Stimulated activated CD8-positive, alpha-beta memory T cell treated with anti-CD3 and anti-CD28 coated beads, Interleukin-2, amount 100 ng/mL, for 48 hours (primary cell): ENCODE measurements around the gene NFIB.

Source experiments
- DNase-seq, 2 donors: peaks; one replicate each; pipeline ENCODE4 v3.0.0-alpha.2; 2020; ENCODE audit warnings: low read depth in 2 of 2

The NFIB gene

GRCh38 chr9:14153310-14153720 is 160.6 kb downstream of the NFIB start:
- no peak for DNase-seq

DNA sequence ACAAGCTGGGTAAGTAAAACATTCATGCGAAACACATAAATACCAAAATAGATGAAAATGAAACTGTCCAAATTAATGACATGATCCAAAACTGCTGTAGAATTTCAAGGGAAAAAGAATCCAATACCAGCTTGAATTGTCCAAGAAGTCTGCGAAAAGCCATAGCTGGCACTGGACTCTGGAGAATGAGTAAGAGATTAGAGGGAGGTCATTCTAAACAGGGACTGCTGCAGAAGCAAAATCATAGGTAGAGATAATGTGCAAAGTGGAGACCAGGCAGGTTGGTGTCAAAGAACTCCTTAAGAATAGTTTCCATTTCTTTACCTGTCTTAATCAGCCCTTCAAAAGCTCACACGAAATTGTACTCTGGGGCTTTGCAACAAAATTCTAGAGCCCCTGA is 162.5 kb downstream of the NFIB start:
- DNase-seq = no peak

GRCh38 chr9:14148501-14149103 is 165.3 kb downstream of the NFIB start:
- DNase-seq = no peak

- DNase-seq = no peak
Measured at GRCh38 chr9:14147738-14148137, 166.2 kb downstream of the NFIB start.

DNA sequence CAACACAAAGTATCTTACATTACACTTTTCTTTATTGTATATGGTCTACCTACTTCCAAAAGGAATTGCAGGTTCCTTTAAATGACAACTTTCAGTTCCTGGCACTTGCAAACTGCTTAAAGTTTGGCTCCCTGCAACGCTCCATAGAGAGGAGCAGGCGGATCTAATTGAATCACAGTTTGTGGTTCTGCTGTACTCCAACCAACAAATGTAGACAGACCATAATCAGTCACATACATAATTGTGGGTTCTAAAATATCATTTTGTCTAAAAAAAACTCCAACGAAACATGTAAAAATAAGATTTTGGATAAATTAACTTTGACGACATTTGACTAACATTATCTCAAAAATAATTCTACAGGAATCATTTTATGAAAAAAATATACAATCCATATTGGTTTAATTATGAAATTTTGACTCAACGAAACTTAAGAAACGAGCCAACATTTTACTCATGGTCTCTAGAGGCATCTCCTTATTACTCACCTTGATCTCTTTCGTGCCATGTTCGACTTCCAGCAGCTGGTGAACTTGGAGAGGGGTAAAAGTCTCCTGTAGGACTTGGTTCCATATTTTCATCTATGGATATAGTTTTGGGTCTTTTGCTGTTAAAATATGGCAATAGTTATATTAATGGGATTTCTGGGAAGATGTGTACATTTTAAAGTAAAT is 167.6 kb downstream of the NFIB start:
- DNase-seq = no peak

DNA sequence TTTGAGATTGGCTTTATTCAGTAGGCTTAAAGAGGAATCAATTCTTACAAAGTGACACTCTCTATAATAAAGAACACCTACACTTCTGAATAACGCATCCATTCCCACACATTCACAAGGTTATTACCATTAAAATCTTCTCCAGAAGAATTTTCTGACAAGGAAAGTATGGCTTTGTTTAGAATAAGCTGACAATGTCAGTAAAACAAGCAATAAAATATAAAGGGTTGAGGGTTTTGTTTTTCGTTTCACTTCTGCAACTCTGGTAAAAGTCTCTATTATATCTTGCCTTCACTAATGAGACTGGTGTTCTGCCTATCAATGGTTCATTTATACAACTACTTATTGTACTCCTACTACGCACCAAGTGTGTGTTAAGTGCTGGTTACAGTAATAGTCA is 169.7 kb downstream of the NFIB start:
- no peak for DNase-seq

- no peak for DNase-seq
Measured at GRCh38 chr9:14141699-14142098, 172.2 kb downstream of the NFIB start.

- DNase-seq = no peak
Measured at GRCh38 chr9:14140096-14140697, 173.7 kb downstream of the NFIB start.

- DNase-seq = no peak
Measured at GRCh38 chr9:14139287-14139686, 174.7 kb downstream of the NFIB start.

DNA sequence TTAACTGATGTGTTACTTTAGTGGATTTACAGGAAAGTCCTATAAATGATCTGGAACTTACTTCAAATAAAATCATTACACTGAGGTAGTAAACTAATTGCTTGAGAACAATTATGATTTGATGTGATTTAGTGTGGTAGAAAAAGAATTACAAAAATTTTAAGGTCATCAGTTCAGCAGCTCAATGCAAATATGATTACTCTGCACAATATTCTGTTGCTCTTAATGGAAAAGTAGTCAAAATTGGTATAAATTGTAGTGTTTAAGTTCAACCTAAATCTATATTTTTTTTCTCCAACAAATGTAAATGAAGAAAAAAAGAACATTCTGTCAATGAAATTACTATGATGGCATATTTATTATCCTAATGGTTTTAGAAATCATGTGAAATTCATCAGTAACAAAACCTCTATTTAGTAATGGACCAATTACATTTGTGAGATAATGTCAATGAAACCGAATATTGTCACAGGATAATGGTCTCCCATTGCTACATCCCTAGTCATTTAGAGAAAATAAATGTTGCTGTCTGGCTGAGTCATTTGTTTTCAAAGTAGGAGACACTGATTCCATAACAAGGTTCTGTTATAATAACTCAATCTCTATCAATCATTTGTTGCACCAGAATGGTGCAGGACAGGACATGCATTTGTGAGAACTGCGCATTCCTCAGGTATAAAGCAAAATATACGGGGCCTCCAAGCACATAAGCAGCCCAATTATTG is 177.1 kb downstream of the NFIB start:
- DNase-seq = no peak

DNA sequence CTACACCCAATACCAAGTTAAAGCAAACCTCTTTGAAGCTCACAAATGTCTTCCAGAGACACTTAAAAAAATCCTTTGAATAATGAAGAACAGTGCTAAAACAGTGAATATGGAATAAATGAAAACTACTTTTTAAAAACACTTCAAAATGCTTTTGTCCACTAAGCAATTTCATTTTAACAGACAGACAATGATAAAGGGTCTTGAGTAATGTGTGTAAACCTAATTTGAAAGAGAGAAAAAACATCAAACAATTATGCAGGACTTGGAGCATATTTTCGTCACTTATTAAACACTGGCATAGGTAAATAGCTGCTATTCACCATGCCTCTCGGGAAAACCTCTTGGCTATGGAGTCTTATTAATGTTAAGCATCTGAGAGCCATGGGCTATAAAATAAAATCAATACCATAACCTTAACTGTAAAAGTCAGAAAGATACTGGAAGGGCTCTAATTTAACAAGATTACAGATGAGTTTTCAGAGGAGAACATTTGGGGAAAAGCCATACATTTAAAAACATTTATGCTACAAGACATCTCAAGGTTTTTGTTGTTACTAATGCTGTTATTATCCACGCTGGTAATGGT is 177.8 kb downstream of the NFIB start:
- no peak for DNase-seq

DNA sequence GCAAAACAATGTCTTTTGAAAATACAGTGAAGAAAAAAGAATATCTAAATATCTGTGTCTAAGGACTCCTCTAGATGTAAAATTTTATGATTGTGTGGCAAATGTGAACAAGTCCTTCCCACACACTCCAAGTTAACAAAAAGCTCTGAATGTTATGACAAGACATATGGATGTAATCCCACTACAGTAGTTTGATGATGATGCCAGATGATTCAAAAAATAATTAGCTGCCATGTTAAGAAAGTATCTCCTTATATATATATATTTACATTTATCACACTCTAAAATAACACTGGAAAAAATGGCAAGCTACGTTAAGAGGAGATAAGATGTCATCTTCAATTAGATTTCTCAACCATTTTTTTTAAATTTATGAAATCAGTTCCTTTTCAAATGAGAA is 178.5 kb downstream of the NFIB start:
- no peak for DNase-seq

DNA sequence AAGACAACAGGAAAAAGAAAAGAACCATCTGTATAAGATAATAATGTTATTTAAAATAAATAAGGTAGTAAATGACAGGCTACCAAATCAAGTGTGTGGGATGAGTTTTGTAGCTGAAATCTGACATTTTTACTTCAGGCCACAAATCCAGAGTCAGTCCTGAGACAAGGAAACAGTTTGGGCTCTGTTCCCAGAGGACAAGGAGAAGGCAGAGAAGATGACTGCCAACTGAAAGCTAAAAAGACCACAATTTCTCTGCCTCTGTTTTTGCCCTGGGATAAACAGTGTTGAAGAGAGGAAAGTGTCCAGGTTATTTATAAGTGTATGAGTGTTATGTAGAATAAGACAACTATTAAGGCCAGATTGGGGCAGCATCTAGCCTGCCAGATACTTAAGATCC is 180.5 kb downstream of the NFIB start:
- no peak for DNase-seq

GRCh38 chr9:14132775-14133174 is 181.2 kb downstream of the NFIB start:
- DNase-seq = no peak

- DNase-seq = no peak
Measured at GRCh38 chr9:14131356-14132088, 182.4 kb downstream of the NFIB start.

GRCh38 chr9:14127656-14128055 is 186.3 kb downstream of the NFIB start:
- DNase-seq = no peak

DNA sequence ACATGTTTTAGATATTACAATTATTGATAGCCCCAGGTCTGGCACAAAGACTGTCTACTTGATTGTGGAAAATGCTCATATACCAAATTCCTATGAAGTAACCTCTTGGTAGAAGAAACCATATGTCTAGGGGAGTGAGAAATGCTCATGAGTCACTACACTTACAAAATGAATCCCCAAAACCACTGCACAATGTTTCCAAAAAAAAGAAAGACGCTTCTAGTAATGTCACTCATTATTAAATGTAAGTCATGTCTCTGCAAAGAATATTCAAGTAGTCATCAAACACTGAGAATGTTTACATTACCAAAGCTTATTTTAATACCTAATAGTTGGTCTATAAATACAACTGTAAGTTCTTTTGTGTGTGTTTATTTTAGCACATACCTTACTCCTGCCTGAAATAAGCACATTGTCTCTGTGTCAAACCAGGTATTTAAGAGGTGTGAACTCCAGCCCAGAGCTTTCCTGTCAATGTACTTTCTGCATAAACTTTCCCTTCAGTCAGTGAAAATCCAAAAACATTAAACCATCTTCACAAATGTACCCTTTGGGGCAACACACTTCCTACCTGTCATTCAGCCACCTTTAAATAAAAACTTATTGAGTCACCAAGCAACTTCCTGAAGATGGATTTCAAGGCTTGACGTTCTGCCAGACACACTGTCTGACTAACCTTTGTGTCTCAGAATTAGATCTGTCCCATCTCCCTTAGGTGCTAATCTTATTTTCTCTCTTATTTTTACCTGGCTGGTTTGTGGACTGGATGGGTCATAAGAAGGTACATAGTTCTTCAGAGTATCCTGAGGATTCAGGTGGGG is 194.0 kb downstream of the NFIB start:
- DNase-seq = no peak

GRCh38 chr9:14112226-14112625 is 201.7 kb downstream of the NFIB start:
- no peak for DNase-seq

DNA sequence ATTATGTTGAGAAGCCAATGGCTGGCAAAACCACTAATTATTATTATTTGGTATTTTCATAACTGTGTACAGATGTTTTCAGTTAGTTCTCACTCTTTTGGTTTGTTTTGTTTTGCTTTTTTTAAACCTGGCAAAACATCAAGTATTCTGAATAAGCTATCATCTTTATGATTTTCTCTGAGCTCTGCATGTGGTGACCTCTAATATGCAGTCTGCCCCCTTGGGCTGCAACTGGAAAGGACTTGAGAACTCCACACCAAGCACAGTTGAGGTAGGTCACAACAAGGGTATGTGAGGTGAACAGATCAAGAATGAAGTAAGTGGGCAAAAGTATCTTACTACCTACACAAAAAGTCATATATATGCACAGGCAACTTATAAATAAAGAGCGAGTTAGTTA is 202.2 kb downstream of the NFIB start:
- DNase-seq = no peak

DNA sequence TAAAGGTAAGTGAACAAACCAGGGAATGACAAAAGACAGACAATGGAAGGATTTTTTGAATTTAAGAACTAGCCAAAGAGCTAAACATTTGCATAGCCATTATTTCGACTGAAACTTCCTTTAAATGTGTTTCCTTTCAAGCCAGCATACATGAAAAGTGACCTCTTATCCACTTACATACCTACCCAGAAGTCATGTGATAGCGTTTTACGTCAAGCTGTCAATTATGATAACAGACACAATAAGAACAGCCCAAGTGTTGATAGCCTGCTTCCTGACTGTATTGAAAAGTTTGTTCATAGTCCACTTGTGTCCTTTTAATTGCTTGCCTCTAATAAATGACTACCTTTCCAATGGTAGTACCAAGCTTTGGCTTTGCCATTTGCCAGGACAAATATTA is 206.0 kb downstream of the NFIB start:
- no peak for DNase-seq

- no peak for DNase-seq
Measured at GRCh38 chr9:14107495-14107894, 206.4 kb downstream of the NFIB start.
